ENCODE data around the gene PDE8B. TPM values are rescaled to one million over a fixed set of nuclear protein-coding genes. Genes with fewer than 3 reads are reported as not detected.

PDE8B gene
- polyA plus RNA-seq, 1 of the 3 experiments (the other 2 are of a cell fraction): not detected

GRCh38 chr5:77230727-77231470 is 20.4 kb downstream of the PDE8B start (continued):
- TF ChIP-seq FOXJ3 (CRISPR knock-in tag; IDR thresholded peaks at IDR 0.05) (no peak), IRF3 (IDR thresholded peaks at IDR 0.05; ENCODE audit: low read depth, low read length) (no peak), MEF2A (IDR thresholded peaks at IDR 0.05; ENCODE audit: borderline replicate concordance, low read depth) (no peak), RAD21 (IDR thresholded peaks at IDR 0.05; ENCODE audit: low read length) (no peak), POLR2AphosphoS5 (IDR thresholded peaks at IDR 0.05; ENCODE audit: low read depth, low read length) (no peak), TCF12 (IDR thresholded peaks at IDR 0.05) (no peak), RCOR1 (IDR thresholded peaks at IDR 0.05; ENCODE audit: low read length) (no peak), GATA2 (CRISPR knock-in tag; IDR thresholded peaks at IDR 0.05) (no peak), FOXM1 (IDR thresholded peaks at IDR 0.05; ENCODE audit: low read depth) (no peak), ELF1 (IDR thresholded peaks at IDR 0.05) (no peak), USF2 (IDR thresholded peaks at IDR 0.05; ENCODE audit: borderline replicate concordance, low read depth, low read length) (no peak)
- TF ChIP-seq, protein P1, sequence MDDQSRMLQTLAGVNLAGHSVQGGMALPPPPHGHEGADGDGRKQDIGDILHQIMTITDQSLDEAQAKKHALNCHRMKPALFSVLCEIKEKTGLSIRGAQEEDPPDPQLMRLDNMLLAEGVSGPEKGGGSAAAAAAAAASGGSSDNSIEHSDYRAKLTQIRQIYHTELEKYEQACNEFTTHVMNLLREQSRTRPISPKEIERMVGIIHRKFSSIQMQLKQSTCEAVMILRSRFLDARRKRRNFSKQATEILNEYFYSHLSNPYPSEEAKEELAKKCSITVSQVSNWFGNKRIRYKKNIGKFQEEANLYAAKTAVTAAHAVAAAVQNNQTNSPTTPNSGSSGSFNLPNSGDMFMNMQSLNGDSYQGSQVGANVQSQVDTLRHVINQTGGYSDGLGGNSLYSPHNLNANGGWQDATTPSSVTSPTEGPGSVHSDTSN (IDR thresholded peaks at IDR 0.05): no peak

GRCh38 chr5:77231471-77232138 is 21.1 kb downstream of the PDE8B start:
- Histone ChIP-seq H3K9me2 (no peaks in the 10 kb centered on the region), H3K4me2 (no peak overlapping the region), H3K36me3 (replicated peaks in 1 of 2; ENCODE audit: control insufficient read depth in 1 of 2, insufficient read depth in 2 of 2, low read length in 1 of 2) (no peaks in the 10 kb centered on the region), H3K79me2 (ENCODE audit: insufficient read depth) (no peaks in the 10 kb centered on the region), H3K9me3 (no peaks in the 10 kb centered on the region), H3K27ac (ENCODE audit: low read depth in 2 of 2, low read length in 1 of 2) (no peak overlapping the region), H3F3A (replicated peaks; ENCODE audit: insufficient read depth) (no peaks in the 10 kb centered on the region), H3K27me3 (ENCODE audit: insufficient read depth) (no peaks in the 10 kb centered on the region; the same call in 1 of the 2 replicates), H2AFZ (ENCODE audit: low read depth) (no peak overlapping the region), H3K4me1 (ENCODE audit: control insufficient read depth in 1 of 2, insufficient read depth in 2 of 2, low read depth in 1 of 2, low read length in 1 of 2) (no peaks in the 10 kb centered on the region), H4K20me1 (ENCODE audit: insufficient read depth) (no peaks in the 10 kb centered on the region), H3K4me3 (ENCODE audit: low read depth in 2 of 2, low read length in 1 of 2) (no peak overlapping the region), H3K9ac (no peak overlapping the region)
- CTCF ChIA-PET: interaction anchor here (0.6 to 1.7 kb wide), 5 partner anchors 13 to 261 kb away, joined by 3 to 5 read pairs (median 3); partner anchors contain the start of gene WDR41
- POLR2A ChIA-PET: no interaction called here
- TF ChIP-seq FOXM1 (IDR thresholded peaks at IDR 0.05; ENCODE audit: low read depth) (no peak), NFIC (IDR thresholded peaks at IDR 0.05; ENCODE audit: borderline replicate concordance) (no peak), YY1 (IDR thresholded peaks at IDR 0.05; ENCODE audit: low read depth) (no peak), REST (IDR thresholded peaks at IDR 0.05; ENCODE audit: low read depth, low read length) (no peak), TCF12 (IDR thresholded peaks at IDR 0.05) (no peak), RCOR1 (IDR thresholded peaks at IDR 0.05; ENCODE audit: low read length) (no peak), RAD21 (IDR thresholded peaks at IDR 0.05; ENCODE audit: low read length) (no peak), CHD2 (IDR thresholded peaks at IDR 0.05; ENCODE audit: low read length, partially characterized antibody) (no peak), GATA2 (CRISPR knock-in tag; IDR thresholded peaks at IDR 0.05) (no peak), ELF1 (IDR thresholded peaks at IDR 0.05) (no peak), FOXJ3 (CRISPR knock-in tag; IDR thresholded peaks at IDR 0.05) (no peak), SIN3A (IDR thresholded peaks at IDR 0.05; ENCODE audit: borderline replicate concordance, low read depth, low read length) (no peak), SMC3 (IDR thresholded peaks at IDR 0.05; ENCODE audit: low read depth, low read length) (no peak)
- TF ChIP-seq, protein P2, sequence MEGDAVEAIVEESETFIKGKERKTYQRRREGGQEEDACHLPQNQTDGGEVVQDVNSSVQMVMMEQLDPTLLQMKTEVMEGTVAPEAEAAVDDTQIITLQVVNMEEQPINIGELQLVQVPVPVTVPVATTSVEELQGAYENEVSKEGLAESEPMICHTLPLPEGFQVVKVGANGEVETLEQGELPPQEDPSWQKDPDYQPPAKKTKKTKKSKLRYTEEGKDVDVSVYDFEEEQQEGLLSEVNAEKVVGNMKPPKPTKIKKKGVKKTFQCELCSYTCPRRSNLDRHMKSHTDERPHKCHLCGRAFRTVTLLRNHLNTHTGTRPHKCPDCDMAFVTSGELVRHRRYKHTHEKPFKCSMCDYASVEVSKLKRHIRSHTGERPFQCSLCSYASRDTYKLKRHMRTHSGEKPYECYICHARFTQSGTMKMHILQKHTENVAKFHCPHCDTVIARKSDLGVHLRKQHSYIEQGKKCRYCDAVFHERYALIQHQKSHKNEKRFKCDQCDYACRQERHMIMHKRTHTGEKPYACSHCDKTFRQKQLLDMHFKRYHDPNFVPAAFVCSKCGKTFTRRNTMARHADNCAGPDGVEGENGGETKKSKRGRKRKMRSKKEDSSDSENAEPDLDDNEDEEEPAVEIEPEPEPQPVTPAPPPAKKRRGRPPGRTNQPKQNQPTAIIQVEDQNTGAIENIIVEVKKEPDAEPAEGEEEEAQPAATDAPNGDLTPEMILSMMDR (IDR thresholded peaks at IDR 0.05): no peak
- 68% methylated on average over 6 of the region's 8 CpGs for WGBS (ENCODE audit: low lambda C conversion rate)
- no peak for DNase-seq

All from SK-N-SH (cell line).